OCI-LY3 (cell line): ENCODE data around the gene FOXR1.

Source experiments
- CTCF ChIP-seq: fragments of 200-600, 300-600 bp; sonication (generic); IDR thresholded peaks from 2 replicates; pipeline ENCODE4 v1.5.1; 2014; ENCODE audit warnings: antibody characterized with exemption, low read length, low read depth
- EZH2phosphoT487 ChIP-seq: fragments of 200-600 bp; shearing (Covaris generic); IDR thresholded peaks from 2 replicates; pipeline ENCODE4 v1.6.1; 2018; ENCODE audit warnings: antibody characterized with exemption, mixed run types, low read depth

GRCh38 chr11:118980191-118980881 lies 8.8 kb downstream of the FOXR1 start:
- TF ChIP-seq CTCF: no peak
- no peak for TF ChIP-seq EZH2phosphoT487
